A549 (cell line): Measurements from ENCODE around the gene MSI2. TPM values are rescaled to one million over a fixed set of nuclear protein-coding genes. Genes with fewer than 3 reads are reported as not detected.

Source experiments
- ATAC-seq, 2 experiments: fragments of 200-7000 bp in 1 of 2; fragments of >200 bp in 1 of 2; cut with Nextera tagmentation in 1 of 2; cut with Tn5 transposase in 1 of 2; 3 replicates each; pipeline versions ENCODE4 v1.8.0 to v1.9.1; 2018 to 2020; ENCODE audit warnings: mild to moderate bottlenecking in 1 of 2, moderate library complexity in 1 of 2
- CTCF ChIA-PET: fragments of 300-600 bp; sonication (Branson Sonifier 250); formaldehyde crosslinking; extraction: SDS; loops from one replicate; lab custom pipeline; 2021; ENCODE audit warnings: antibody characterized with exemption, inconsistent platforms; lab: Yijun Ruan, JAX
- POLR2A ChIA-PET: fragments of 350-600 bp; formaldehyde crosslinking; extraction: SDS; loops from one replicate; lab custom pipeline; 2021; ENCODE audit warnings: antibody characterized with exemption, inconsistent platforms; lab: Yijun Ruan, JAX
- DNase-seq, 2 experiments: peaks; one replicate each; pipeline versions ENCODE4 v3.0.0 to v3.0.0-alpha.2; 2011 to 2016; ENCODE audit warnings: low read depth in 1 of 2, low spot score in 1 of 2
- FAIRE-seq: peaks from 2 replicates; lab custom pipeline; 2011; peaks lifted over from hg19 to GRCh38; lab: Jason Lieb, UNC
- H3K27ac ChIP-seq, 2 experiments: fragments of >200 bp; sonication (Bioruptor Twin); formaldehyde crosslinking; 3 replicates each; pipeline ENCODE4 v1.5.1; 2016 to 2017
- H3K4me1 ChIP-seq: fragments of >200 bp; sonication (Bioruptor Twin); formaldehyde crosslinking; 3 replicates; pipeline ENCODE4 v1.6.1; 2016
- H3K4me2 ChIP-seq: fragments of >200 bp; sonication (Bioruptor Twin); formaldehyde crosslinking; 3 replicates; pipeline ENCODE4 v1.6.1; 2016
- H3K4me3 ChIP-seq: fragments of >200 bp; sonication (Bioruptor Twin); formaldehyde crosslinking; 3 replicates; pipeline ENCODE4 v1.5.1; 2016
- H3K9me3 ChIP-seq: fragments of >200 bp; sonication (Bioruptor Twin); formaldehyde crosslinking; 3 replicates; pipeline ENCODE4 v1.6.1; 2016
- BHLHE40 ChIP-seq: IDR thresholded peaks from 2 replicates; pipeline ENCODE4 v1.6.1; 2012; ENCODE audit warnings: low read depth, low read length, inconsistent platforms
- CHD2 ChIP-seq: fragments of 150-350 bp; IDR thresholded peaks from 2 replicates; pipeline ENCODE4 v1.6.1; 2014; ENCODE audit warnings: low read length; ENCODE audit not compliant: partially characterized antibody
- CHD4 ChIP-seq: fragments of 200-600 bp; sonication (generic); IDR thresholded peaks from 2 replicates; pipeline ENCODE4 v1.6.1; 2016; ENCODE audit warnings: antibody characterized with exemption, mild to moderate bottlenecking, borderline replicate concordance
- EP300 ChIP-seq, 2 experiments: fragments of >200 bp; sonication (Bioruptor Twin); formaldehyde crosslinking; IDR thresholded peaks; 2 replicates in 1 of 2; 3 replicates in 1 of 2; pipeline ENCODE4 v1.6.1; 2016 to 2017
- FOSL2 ChIP-seq, 2 experiments: fragments of 450-650 bp in 1 of 2; fragments of >200 bp in 1 of 2; sonication (Bioruptor Twin) in 1 of 2; formaldehyde crosslinking; IDR thresholded peaks; 2 replicates each; pipeline versions ENCODE4 v1.5.0 to v1.6.1; 2016 to 2020; ENCODE audit warnings: mild to moderate bottlenecking in 1 of 2, moderate library complexity in 1 of 2
- FOXS1 ChIP-seq: fragments of 250-450 bp; sonication (Bioruptor Pico); IDR thresholded peaks from 2 replicates; pipeline ENCODE4 v1.5.0; 2020; ENCODE audit warnings: mild to moderate bottlenecking, moderate library complexity
- HES2 ChIP-seq: fragments of >200 bp; sonication (Bioruptor Twin); formaldehyde crosslinking; IDR thresholded peaks from 2 replicates; pipeline ENCODE4 v1.6.1; 2016
- HEYL ChIP-seq: fragments of 250-450 bp; sonication (Bioruptor Pico); IDR thresholded peaks from 2 replicates; pipeline ENCODE4 v1.8.0; 2021; ENCODE audit warnings: mild to moderate bottlenecking, moderate library complexity
- HOXB5 ChIP-seq: fragments of 250-450 bp; sonication (Bioruptor Pico); IDR thresholded peaks from 2 replicates; pipeline ENCODE4 v1.5.0; 2020; ENCODE audit warnings: mild to moderate bottlenecking, moderate library complexity
- JUN ChIP-seq, 2 experiments: fragments of >200 bp; sonication (Bioruptor Twin); formaldehyde crosslinking; IDR thresholded peaks; 2 replicates in 1 of 2; 3 replicates in 1 of 2; pipeline ENCODE4 v1.6.1; 2016 to 2017
- KDM5A ChIP-seq: fragments of 200-600 bp; sonication (generic); IDR thresholded peaks from 2 replicates; pipeline ENCODE4 v1.6.1; 2016; ENCODE audit warnings: antibody characterized with exemption, mild to moderate bottlenecking
- MAFK ChIP-seq: fragments of 450-650 bp; IDR thresholded peaks from 2 replicates; pipeline ENCODE4 v1.6.1; 2014; ENCODE audit not compliant: partially characterized antibody
- MAZ ChIP-seq: fragments of 150-350 bp; IDR thresholded peaks from 2 replicates; pipeline ENCODE4 v1.6.1; 2014; ENCODE audit warnings: antibody characterized with exemption, low read depth, low read length, borderline replicate concordance
- MYC ChIP-seq: IDR thresholded peaks from 2 replicates; pipeline ENCODE4 v1.6.1; 2012; ENCODE audit warnings: mild to moderate bottlenecking, inconsistent platforms, low read length, improper control_type of control experiment, borderline replicate concordance
- NFE2L2 ChIP-seq: fragments of 150-350 bp; conservative IDR thresholded peaks from 2 replicates; pipeline ENCODE4 v1.6.1; 2014; ENCODE audit warnings: low read length
- PHF8 ChIP-seq: fragments of 200-600 bp; sonication (generic); IDR thresholded peaks from 2 replicates; pipeline ENCODE4 v1.6.1; 2016; ENCODE audit warnings: low read depth, mild to moderate bottlenecking, antibody characterized with exemption, moderate library complexity, borderline replicate concordance
- POLR2A ChIP-seq: IDR thresholded peaks from 2 replicates; pipeline ENCODE4 v1.6.1; 2012; ENCODE audit warnings: mild to moderate bottlenecking, low read length
- POLR2AphosphoS2 ChIP-seq: conservative IDR thresholded peaks from 2 replicates; pipeline ENCODE4 v1.6.1; 2012; ENCODE audit warnings: low read length, improper control_type of control experiment, inconsistent platforms
- RFX5 ChIP-seq: fragments of 450-650 bp; IDR thresholded peaks from 2 replicates; pipeline ENCODE4 v1.7.1; 2014; ENCODE audit warnings: antibody characterized with exemption, mild to moderate bottlenecking, moderate library complexity
- RNF2 ChIP-seq: fragments of 200-600 bp; sonication (generic); IDR thresholded peaks from 2 replicates; pipeline ENCODE4 v1.6.1; 2016; ENCODE audit warnings: low read depth, mild to moderate bottlenecking, antibody characterized with exemption, moderate library complexity, borderline replicate concordance
- ZNF302 ChIP-seq: fragments of 250-450 bp; sonication (Bioruptor Pico); IDR thresholded peaks from 2 replicates; pipeline ENCODE4 v1.9.0; 2021; ENCODE audit warnings: inconsistent platforms, mild to moderate bottlenecking, moderate library complexity
- ZSCAN20 ChIP-seq: fragments of 250-450 bp; sonication (Bioruptor Pico); IDR thresholded peaks from 2 replicates; pipeline ENCODE4 v1.8.0; 2022; ENCODE audit warnings: mild to moderate bottlenecking, moderate library complexity
- whole genome bisulfite sequencing: methylation state at CpG from one replicate; pipeline ENCODE4 v1.1.6; 2017; ENCODE audit errors: missing lambda C conversion rate; 5-methylcytosine and 5-hydroxymethylcytosine counted together
- polyA plus RNA-seq, 4 experiments: library from polyadenylated mRNA; depleted of rRNA in 3 of 4; stranded (reverse); fragments of >200 nt; fragmentation: RNase III in 1 of 4; extraction: RNeasy Plus Mini Kit Qiagen cat#74134 plus additional on column Dnase treatment in 1 of 4; gene quantifications; 2 replicates in 3 of 4; 3 replicates in 1 of 4; pipeline ENCODE4 v1.2.3, GENCODE V29; 2011 to 2017
- TF ChIP-seq, protein P1 (sequence below): IDR thresholded peaks from 2 replicates; pipeline ENCODE4 v1.6.1; 2012
- TF ChIP-seq, protein P2 (sequence below): fragments of 250-450 bp; sonication (Bioruptor Pico); IDR thresholded peaks from 2 replicates; pipeline ENCODE4 v1.5.0; 2021; ENCODE audit warnings: mild to moderate bottlenecking, moderate library complexity, borderline replicate concordance
- TF ChIP-seq, protein P3 (sequence below): IDR thresholded peaks from 2 replicates; pipeline ENCODE4 v1.6.1; 2012; ENCODE audit warnings: low read depth, borderline replicate concordance
- TF ChIP-seq, protein P4 (sequence below): IDR thresholded peaks from 2 replicates; pipeline ENCODE4 v1.6.1; 2012

The MSI2 gene
- polyA plus RNA-seq, 2 of the 4 experiments (the other 2 are of a cell fraction) = 43.6 to 44.4 TPM

DNA sequence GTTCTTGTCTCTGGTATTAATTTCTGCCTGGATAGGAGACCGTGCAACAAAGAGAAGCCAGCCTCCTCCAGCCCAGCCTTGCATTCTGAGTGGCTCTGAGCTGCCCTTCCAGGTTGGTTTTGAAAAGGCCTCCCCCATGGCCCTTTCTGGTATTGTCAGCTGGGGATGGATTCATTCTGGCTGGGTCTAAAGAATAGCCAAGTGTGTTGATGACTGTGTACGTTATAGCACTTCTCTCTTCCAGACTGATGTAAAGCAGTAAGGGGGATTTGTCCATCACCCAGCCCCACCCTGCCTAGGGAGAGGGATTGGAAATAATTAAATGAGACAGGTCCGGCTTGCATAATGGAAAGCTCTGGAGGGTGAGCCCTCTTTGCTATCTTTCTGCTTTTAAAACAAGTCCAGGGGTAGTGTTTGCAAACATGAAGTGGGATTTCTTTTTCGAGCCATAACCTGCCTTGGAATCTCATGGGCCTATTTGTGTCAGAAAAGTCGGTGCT is 146.4 kb downstream of the MSI2 start:
- 92% methylated on average over 5 of the region's 5 CpGs for WGBS
- ChIA-PET CTCF (interaction anchor here (0.7 to 5.5 kb wide), 5 partner anchors 20 to 344 kb away, joined by 3 to 37 read pairs (median 3); no protein-coding TSS in a partner anchor), POLR2A (no interaction called here)
- Histone ChIP-seq H3K4me2 (no peak overlapping the region), H3K4me3 (no peak overlapping the region), H3K9me3 (no peaks in the 10 kb centered on the region), H3K27ac (peak overlapping the region in 1 of 2 experiments; percentile 62; a peak in 3 of 6 replicates), H3K4me1 (peaks cover 30% of the 10 kb centered on the region)
- ATAC-seq (no peak), DNase-seq (no peak), FAIRE-seq (no peak)
- TF ChIP-seq MAFK (no peak), POLR2AphosphoS2 (no peak), CHD2 (no peak), HES2 (no peak), RNF2 (no peak), BHLHE40 (no peak), EP300 (IDR thresholded peaks at IDR 0.05) (no peak), HOXB5 (no peak), JUN (IDR thresholded peaks at IDR 0.05) (no peak), POLR2A (no peak), HEYL (CRISPR knock-in tag) (no peak), CHD4 (no peak), PHF8 (no peak)
- TF ChIP-seq, protein P1, sequence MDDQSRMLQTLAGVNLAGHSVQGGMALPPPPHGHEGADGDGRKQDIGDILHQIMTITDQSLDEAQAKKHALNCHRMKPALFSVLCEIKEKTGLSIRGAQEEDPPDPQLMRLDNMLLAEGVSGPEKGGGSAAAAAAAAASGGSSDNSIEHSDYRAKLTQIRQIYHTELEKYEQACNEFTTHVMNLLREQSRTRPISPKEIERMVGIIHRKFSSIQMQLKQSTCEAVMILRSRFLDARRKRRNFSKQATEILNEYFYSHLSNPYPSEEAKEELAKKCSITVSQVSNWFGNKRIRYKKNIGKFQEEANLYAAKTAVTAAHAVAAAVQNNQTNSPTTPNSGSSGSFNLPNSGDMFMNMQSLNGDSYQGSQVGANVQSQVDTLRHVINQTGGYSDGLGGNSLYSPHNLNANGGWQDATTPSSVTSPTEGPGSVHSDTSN = no peak

DNA sequence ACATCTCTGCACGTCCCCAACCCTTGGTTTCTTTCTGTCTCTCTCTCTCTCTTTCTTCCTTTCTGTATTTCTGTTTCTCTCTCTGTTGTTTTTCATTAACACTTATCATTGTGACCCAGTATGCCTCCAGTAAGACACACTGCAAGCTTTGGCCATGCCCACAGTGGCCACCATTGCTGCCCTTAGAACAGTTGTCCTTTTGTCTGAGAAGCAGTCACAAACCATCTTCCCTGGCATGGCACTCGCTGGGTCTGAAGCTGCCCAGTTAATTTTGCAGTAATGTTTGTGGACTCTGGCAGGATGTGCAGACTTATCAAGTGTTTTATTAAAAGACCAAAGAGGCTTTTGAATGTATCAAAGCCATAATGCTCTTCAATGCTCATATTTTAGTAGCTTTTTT is 146.9 kb downstream of the MSI2 start:
- no peak overlapping the region for H3K4me2 ChIP-seq
- no peak for DNase-seq
- no peak for FAIRE-seq
- peak overlapping the region in 1 of 2 experiments; percentile 28; a peak in 3 of 6 replicates for H3K27ac ChIP-seq
- H3K4me3 ChIP-seq = no peak overlapping the region
- 89% methylated on average over 2 of the region's 2 CpGs for WGBS
- H3K4me1 ChIP-seq = peaks cover 32% of the 10 kb centered on the region
- POLR2A ChIA-PET = no interaction called here
- CTCF ChIA-PET = interaction anchor here (0.7 to 5.5 kb wide), 4 partner anchors 28 to 344 kb away, joined by 3 to 37 read pairs (median 3); no protein-coding TSS in a partner anchor
- no peak for ATAC-seq
- TF ChIP-seq CHD4 = no peak
- TF ChIP-seq MYC = no peak
- no peak for TF ChIP-seq FOXS1 (CRISPR knock-in tag)
- no peak for TF ChIP-seq ZNF302
- TF ChIP-seq, protein P2, sequence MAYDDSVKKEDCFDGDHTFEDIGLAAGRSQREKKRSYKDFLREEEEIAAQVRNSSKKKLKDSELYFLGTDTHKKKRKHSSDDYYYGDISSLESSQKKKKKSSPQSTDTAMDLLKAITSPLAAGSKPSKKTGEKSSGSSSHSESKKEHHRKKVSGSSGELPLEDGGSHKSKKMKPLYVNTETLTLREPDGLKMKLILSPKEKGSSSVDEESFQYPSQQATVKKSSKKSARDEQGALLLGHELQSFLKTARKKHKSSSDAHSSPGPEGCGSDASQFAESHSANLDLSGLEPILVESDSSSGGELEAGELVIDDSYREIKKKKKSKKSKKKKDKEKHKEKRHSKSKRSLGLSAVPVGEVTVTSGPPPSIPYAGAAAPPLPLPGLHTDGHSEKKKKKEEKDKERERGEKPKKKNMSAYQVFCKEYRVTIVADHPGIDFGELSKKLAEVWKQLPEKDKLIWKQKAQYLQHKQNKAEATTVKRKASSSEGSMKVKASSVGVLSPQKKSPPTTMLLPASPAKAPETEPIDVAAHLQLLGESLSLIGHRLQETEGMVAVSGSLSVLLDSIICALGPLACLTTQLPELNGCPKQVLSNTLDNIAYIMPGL = no peak
- no peak for TF ChIP-seq MAZ
- no peak for TF ChIP-seq KDM5A
- TF ChIP-seq, protein P3, sequence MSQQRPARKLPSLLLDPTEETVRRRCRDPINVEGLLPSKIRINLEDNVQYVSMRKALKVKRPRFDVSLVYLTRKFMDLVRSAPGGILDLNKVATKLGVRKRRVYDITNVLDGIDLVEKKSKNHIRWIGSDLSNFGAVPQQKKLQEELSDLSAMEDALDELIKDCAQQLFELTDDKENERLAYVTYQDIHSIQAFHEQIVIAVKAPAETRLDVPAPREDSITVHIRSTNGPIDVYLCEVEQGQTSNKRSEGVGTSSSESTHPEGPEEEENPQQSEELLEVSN = no peak
- no peak for TF ChIP-seq BHLHE40
- no peak for TF ChIP-seq JUN (IDR thresholded peaks at IDR 0.05)
- TF ChIP-seq RFX5 = no peak
- TF ChIP-seq ZSCAN20 (CRISPR knock-in tag) = no peak
- TF ChIP-seq, protein P4, sequence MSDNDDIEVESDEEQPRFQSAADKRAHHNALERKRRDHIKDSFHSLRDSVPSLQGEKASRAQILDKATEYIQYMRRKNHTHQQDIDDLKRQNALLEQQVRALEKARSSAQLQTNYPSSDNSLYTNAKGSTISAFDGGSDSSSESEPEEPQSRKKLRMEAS = no peak
- no peak for TF ChIP-seq FOSL2 (IDR thresholded peaks at IDR 0.05)
- TF ChIP-seq FOSL2 (CRISPR knock-in tag; IDR thresholded peaks at IDR 0.05) = no peak
- TF ChIP-seq NFE2L2 = no peak
- TF ChIP-seq POLR2AphosphoS2 = no peak
- TF ChIP-seq, all 56 proteins: peak for 0
- H3K9me3 ChIP-seq = no peaks in the 10 kb centered on the region
